RCC 7860 (cell line): ENCODE measurements around the gene TUBA3D.
"Not testable (repeated sequence)": the region's sequence is repeated elsewhere in the genome, so short reads cannot be mapped to it uniquely, and the experiment has no call there.

Experiments used
- DNase-seq: peaks from one replicate; pipeline ENCODE4 v3.0.0-alpha.2; 2015; ENCODE audit warnings: low spot score
- FAIRE-seq: peaks from 2 replicates; lab custom pipeline; 2012; peaks lifted over from hg19 to GRCh38; lab: Jason Lieb, UNC

TUBA3D gene

GRCh38 chr2:131511969-131512870, 36.3 kb downstream of the TUBA3D start:
- FAIRE-seq, result peak; percentile 80

GRCh38 chr2:131514408-131515166, 38.7 kb downstream of the TUBA3D start:
- FAIRE-seq, DNase-seq: not testable (repeated sequence)

More at GRCh38 chr2:131511969-131512870, 36.3 kb downstream of the TUBA3D start:
- peak; percentile 58 for DNase-seq

- not testable (repeated sequence) for DNase-seq, FAIRE-seq
These were observed 39.3 kb downstream of the TUBA3D start for GRCh38 chr2:131515235-131515634.

- DNase-seq (no peak), FAIRE-seq (no peak)
These were observed 40.1 kb downstream of the TUBA3D start for GRCh38 chr2:131516011-131516410.

GRCh38 chr2:131516621-131517020, 40.7 kb downstream of the TUBA3D start:
- DNase-seq, FAIRE-seq: not testable (repeated sequence)

- no peak for DNase-seq
- no peak for FAIRE-seq
These were observed 41.4 kb downstream of the TUBA3D start for GRCh38 chr2:131517106-131517831.

- not testable (repeated sequence) for DNase-seq, FAIRE-seq
These were observed 41.9 kb downstream of the TUBA3D start for GRCh38 chr2:131517856-131518255.

GRCh38 chr2:131518531-131518930, 42.6 kb downstream of the TUBA3D start:
- FAIRE-seq, DNase-seq: not testable (repeated sequence)

- DNase-seq (no peak), FAIRE-seq (no peak)
These were observed 43.5 kb downstream of the TUBA3D start for GRCh38 chr2:131519466-131519865.

- FAIRE-seq, DNase-seq: not testable (repeated sequence)
These were observed 44.1 kb downstream of the TUBA3D start for GRCh38 chr2:131519871-131520470.

- FAIRE-seq, result no peak
- no peak for DNase-seq
These were observed 44.6 kb downstream of the TUBA3D start for GRCh38 chr2:131520526-131520925.

GRCh38 chr2:131521524-131521923, 45.6 kb downstream of the TUBA3D start:
- not testable (repeated sequence) for DNase-seq, FAIRE-seq

- no peak for FAIRE-seq
- DNase-seq, result no peak
These were observed 46.3 kb downstream of the TUBA3D start for GRCh38 chr2:131521961-131522781.

GRCh38 chr2:131525256-131525655, 49.3 kb downstream of the TUBA3D start:
- not testable (repeated sequence) for FAIRE-seq, DNase-seq

- FAIRE-seq (peak; percentile 67), DNase-seq (peak; percentile 55)
These were observed 51.4 kb downstream of the TUBA3D start, which contains the start of gene CCDC74A for GRCh38 chr2:131527131-131528001. Gene CCDC74A, plus strand, starts transcription at chr2:131527888. Its CDS starts 83 bp downstream, at chr2:131527971.

- DNase-seq, FAIRE-seq: not testable (repeated sequence)
These were observed 53.3 kb downstream of the TUBA3D start for GRCh38 chr2:131528981-131529863.

- not testable (repeated sequence) for FAIRE-seq
These were observed 54.0 kb downstream of the TUBA3D start for GRCh38 chr2:131529864-131530445.

More at GRCh38 chr2:131529864-131530445, 54.0 kb downstream of the TUBA3D start:
- DNase-seq, result not testable (repeated sequence)
